H1 (cell line): ENCODE results near the gene PROM2. TPM values are rescaled to one million over a fixed set of nuclear protein-coding genes. Genes with fewer than 3 reads are reported as not detected.

Source experiments
- CREB1 ChIP-seq: IDR thresholded peaks from 2 replicates; pipeline ENCODE4 v1.6.1; 2012; ENCODE audit warnings: inconsistent platforms
- EGR1 ChIP-seq: IDR thresholded peaks from 2 replicates; pipeline ENCODE4 v1.6.1; 2011; ENCODE audit warnings: low read depth, low read length, borderline replicate concordance
- EP300 ChIP-seq, 2 experiments: IDR thresholded peaks; 1 replicate in 1 of 2; 2 replicates in 1 of 2; pipeline ENCODE4 v1.6.1; 2011 to 2012; ENCODE audit warnings: low read depth in 2 of 2, low read length in 2 of 2, mild to moderate bottlenecking in 2 of 2, borderline replicate concordance in 1 of 2, inconsistent platforms in 1 of 2, moderate library complexity in 1 of 2
- HDAC2 ChIP-seq, 2 experiments: fragments of 300-600 bp in 1 of 2; sonication (generic) in 1 of 2; IDR thresholded peaks; 2 replicates each; pipeline ENCODE4 v1.6.1; 2011 to 2012; ENCODE audit warnings: low read depth in 2 of 2, low read length in 2 of 2, mild to moderate bottlenecking in 2 of 2, moderate library complexity in 2 of 2, borderline replicate concordance in 1 of 2, inconsistent platforms in 1 of 2
- KDM4A ChIP-seq: IDR thresholded peaks from one replicate; pipeline ENCODE4 v1.7.1; 2012; ENCODE audit warnings: low read depth, mild to moderate bottlenecking, moderate library complexity, low read length, inconsistent platforms; ENCODE audit not compliant: severe bottlenecking
- MAFK ChIP-seq: IDR thresholded peaks from 2 replicates; pipeline ENCODE4 v1.6.1; 2012; ENCODE audit warnings: low read depth, mild to moderate bottlenecking, improper control_type of control experiment, low read length
- polyA plus RNA-seq, 7 experiments: library from polyadenylated mRNA; depleted of rRNA in 3 of 7; stranded (reverse) in 5 of 7; unstranded in 2 of 7; fragments of >200 nt in 5 of 7; fragments of 200-250 nt in 2 of 7; gene quantifications; 1 replicate in 5 of 7; 2 replicates in 1 of 7; 4 replicates in 1 of 7; pipeline versions ENCODE4 v1.2.1 to v1.2.3, GENCODE V29; 2011 to 2013; ENCODE audit warnings: missing spikeins in 2 of 7, mixed read lengths in 2 of 7
- total RNA-seq: library from RNA; stranded (reverse); fragmentation: NEBNext Ultra II Directional; extraction: Animal tissue kit (Norgen Biotek cat#: 25700); gene quantifications from 2 replicates; pipeline ENCODE4 v1.2.1, GENCODE V29; 2021

The PROM2 gene
- total and polyA plus RNA-seq, 2 of the 8 experiments (the other 6 are each of a cell fraction or from before 2014, with no cell fraction given), result 1.6 to 3.8 TPM

GRCh38 chr2:95337829-95338228 is 63.6 kb downstream of the PROM2 start (continued):
- TF ChIP-seq EP300 (IDR thresholded peaks at IDR 0.05; ENCODE audit: borderline replicate concordance in 1 of 2, low read depth in 2 of 2, low read length in 2 of 2), result no peak
- TF ChIP-seq MAFK, result no peak
- TF ChIP-seq EGR1, result no peak
- no peak for TF ChIP-seq HDAC2 (IDR thresholded peaks at IDR 0.05; ENCODE audit: borderline replicate concordance in 1 of 2, low read depth in 2 of 2, low read length in 2 of 2)
- no peak for TF ChIP-seq CREB1
- TF ChIP-seq KDM4A, result no peak

Other genes with a start within 250 kb of the PROM2 start
- not detected in 2 replicates for gene MAL, start 248.7 kb upstream of the PROM2 start, total RNA-seq
- gene MAL, start 248.7 kb upstream of the PROM2 start, polyA plus RNA-seq (2011; rRNA removed), result not detected in 2 replicates
- gene MRPS5, start 152.6 kb upstream of the PROM2 start, total RNA-seq, result 52.8 and 53.0 TPM in 2 replicates
- 36.7 and 38.3 TPM in 2 replicates for gene MRPS5, start 152.6 kb upstream of the PROM2 start, polyA plus RNA-seq (2011; rRNA removed)
- gene ZNF514, start 114.6 kb upstream of the PROM2 start, total RNA-seq, result 12.1 and 13.3 TPM in 2 replicates
- 4.2 and 5.3 TPM in 2 replicates for gene ZNF514, start 114.6 kb upstream of the PROM2 start, polyA plus RNA-seq (2011; rRNA removed)
- 2.9 and 3.0 TPM in 2 replicates for gene ZNF2, start 108.6 kb upstream of the PROM2 start, total RNA-seq
- gene ZNF2, start 108.6 kb upstream of the PROM2 start, polyA plus RNA-seq (2011; rRNA removed), result 0.93 and 1.3 TPM in 2 replicates
- 10.7 and 10.8 TPM in 2 replicates for gene ZNF892, start 66.9 kb upstream of the PROM2 start, total RNA-seq
- gene ZNF892, start 66.9 kb upstream of the PROM2 start, polyA plus RNA-seq (2011; rRNA removed), result 1.4 and 1.5 TPM in 2 replicates
- 1.9 and 2.9 TPM in 2 replicates for gene KCNIP3, start 22.9 kb downstream of the PROM2 start, total RNA-seq
- gene KCNIP3, start 22.9 kb downstream of the PROM2 start, polyA plus RNA-seq (2011; rRNA removed), result 0.33 and 0.53 TPM in 2 replicates
- gene FAHD2A, start 128.3 kb downstream of the PROM2 start, total RNA-seq, result 25.8 and 26.7 TPM in 2 replicates
- 24.2 and 28.6 TPM in 2 replicates for gene FAHD2A, start 128.3 kb downstream of the PROM2 start, polyA plus RNA-seq (2011; rRNA removed)
- not detected in 2 replicates for gene TRIM43B, start 210.3 kb downstream of the PROM2 start, total RNA-seq
- gene TRIM43B, start 210.3 kb downstream of the PROM2 start, polyA plus RNA-seq (2011; rRNA removed), result not detected in 2 replicates